ENCODE data around the gene SLIRP. TPM values are rescaled to one million over a fixed set of nuclear protein-coding genes. Genes with fewer than 3 reads are reported as not detected.

Gene SLIRP
- total and polyA plus RNA-seq, 2 of the 4 experiments (the other 2 are of a cell fraction), result 226 to 244 TPM

DNA sequence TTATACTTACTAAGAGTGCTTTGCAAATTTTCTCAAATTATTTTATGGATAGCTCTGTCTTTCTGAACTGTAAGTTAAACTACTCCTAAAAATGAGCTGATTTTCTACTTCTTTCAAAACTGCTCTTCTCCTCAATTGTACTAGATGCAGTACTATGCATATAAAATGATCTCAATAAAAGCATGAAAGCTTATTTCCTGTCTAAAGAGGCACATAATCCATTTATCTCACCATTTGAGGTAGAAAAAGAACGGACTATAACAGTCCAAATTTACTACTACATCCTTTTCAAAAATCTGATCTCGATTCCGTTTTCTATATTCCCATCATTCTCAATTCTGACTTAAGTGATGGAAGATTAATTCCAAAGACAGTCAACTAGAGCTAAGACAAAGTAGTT is 14.4 kb downstream of the SLIRP start:
- DNase-seq (no peak), ATAC-seq (ENCODE audit: low read depth) (no peak)
- in situ Hi-C loops (cut with MboI; ENCODE audit: low sequenced_read_pairs), result no loop called here
- Histone ChIP-seq H4K20me1 (ENCODE audit: insufficient read depth, low read length) (peaks cover 6% of the 10 kb centered on the region; the same call in 1 of the 2 replicates), H2BK5ac (ENCODE audit: low read depth, low read length, poor library complexity, severe bottlenecking) (no peak overlapping the region), H3K79me1 (ENCODE audit: low read depth in 1 of 2, low read length in 2 of 2) (peaks cover 14 to 16% of the 10 kb centered on the region in 2 experiments), H4K91ac (ENCODE audit: insufficient read depth, low read depth, low read length) (no peak overlapping the region), H3K18ac (ENCODE audit: low read depth, low read length) (no peak overlapping the region), H3K4ac (ENCODE audit: low read depth, low read length) (no peak overlapping the region), H3K27ac (ENCODE audit: insufficient read depth, low read length) (no peak overlapping the region), H3K27me3 (ENCODE audit: control insufficient read depth, insufficient read depth, low read length) (no peaks in the 10 kb centered on the region), H3K23ac (ENCODE audit: low read depth, low read length) (no peak overlapping the region), H4K5ac (ENCODE audit: low read depth, low read length) (no peak overlapping the region), H3K9me3 (ENCODE audit: control insufficient read depth, insufficient read depth, low read length) (no peaks in the 10 kb centered on the region), H3K4me2 (ENCODE audit: low read depth, low read length) (no peak overlapping the region), H2BK120ac (ENCODE audit: low read depth, low read length) (no peak overlapping the region), H3K36me3 (ENCODE audit: control insufficient read depth, insufficient read depth, low read length) (peaks cover 44% of the 10 kb centered on the region), H3K4me3 (ENCODE audit: insufficient read depth, low read depth, low read length) (no peak overlapping the region), H2BK15ac (ENCODE audit: low read depth, low read length) (no peak overlapping the region), H3K9ac (ENCODE audit: low read depth, low read length) (no peak overlapping the region), H4K8ac (ENCODE audit: low read depth in 2 of 2, low read length in 2 of 2) (no peak overlapping the region), H2AK9ac (replicated peaks; ENCODE audit: low read depth, low read length, poor library complexity) (no peak overlapping the region), H2BK20ac (ENCODE audit: low read depth, low read length) (no peak overlapping the region), H3K56ac (ENCODE audit: extremely low read depth, insufficient read depth, low read length) (no peak overlapping the region), H3K4me1 (ENCODE audit: control insufficient read depth, insufficient read depth, low read length) (no peaks in the 10 kb centered on the region), H2AK5ac (ENCODE audit: low read depth, low read length) (no peak overlapping the region), H3K9me1 (ENCODE audit: insufficient read depth, low read length) (0 out of 2 replicates have a peak, but pooled peaks cover 2% of the 10 kb centered on the region), H2AFZ (replicated peaks; ENCODE audit: low read length, poor library complexity) (no peak overlapping the region), H3K14ac (replicated peaks; ENCODE audit: low read depth, low read length) (no peak overlapping the region)
- intact Hi-C loops (cut with micrococcal nuclease), result no loop called here
- no TSS peak for BruUV-seq (replicated peaks)
- dilution Hi-C loops (cut with HindIII; ENCODE audit: low sequenced_read_pairs, unreplicated experiment), result no loop called here
- CTCF ChIA-PET, result no interaction called here
- WGBS, 2 experiments (ENCODE audit: extremely low coverage in 2 of 2, insufficient read length in 1 of 2), result 100% methylated on average over 2 of the region's 3 CpGs; no CpG with 5 or more reads in 1 of the 2 experiments
- POLR2A ChIA-PET (ENCODE audit: unreplicated experiment), result no interaction called here
- TF ChIP-seq MAFK (IDR thresholded peaks at IDR 0.05; ENCODE audit: low read depth, low read length) (no peak), FOS (IDR thresholded peaks at IDR 0.05; ENCODE audit: low read depth, low read length) (no peak), RCOR1 (IDR thresholded peaks at IDR 0.05; ENCODE audit: insufficient replicate concordance, low read length) (no peak), SMC3 (IDR thresholded peaks at IDR 0.05; ENCODE audit: low read depth, low read length) (no peak), CHD1 (IDR thresholded peaks at IDR 0.05; ENCODE audit: low read depth, low read length) (no peak), NFE2L2 (IDR thresholded peaks at IDR 0.05; ENCODE audit: low read depth, low read length) (no peak)
- TF ChIP-seq, protein P1, sequence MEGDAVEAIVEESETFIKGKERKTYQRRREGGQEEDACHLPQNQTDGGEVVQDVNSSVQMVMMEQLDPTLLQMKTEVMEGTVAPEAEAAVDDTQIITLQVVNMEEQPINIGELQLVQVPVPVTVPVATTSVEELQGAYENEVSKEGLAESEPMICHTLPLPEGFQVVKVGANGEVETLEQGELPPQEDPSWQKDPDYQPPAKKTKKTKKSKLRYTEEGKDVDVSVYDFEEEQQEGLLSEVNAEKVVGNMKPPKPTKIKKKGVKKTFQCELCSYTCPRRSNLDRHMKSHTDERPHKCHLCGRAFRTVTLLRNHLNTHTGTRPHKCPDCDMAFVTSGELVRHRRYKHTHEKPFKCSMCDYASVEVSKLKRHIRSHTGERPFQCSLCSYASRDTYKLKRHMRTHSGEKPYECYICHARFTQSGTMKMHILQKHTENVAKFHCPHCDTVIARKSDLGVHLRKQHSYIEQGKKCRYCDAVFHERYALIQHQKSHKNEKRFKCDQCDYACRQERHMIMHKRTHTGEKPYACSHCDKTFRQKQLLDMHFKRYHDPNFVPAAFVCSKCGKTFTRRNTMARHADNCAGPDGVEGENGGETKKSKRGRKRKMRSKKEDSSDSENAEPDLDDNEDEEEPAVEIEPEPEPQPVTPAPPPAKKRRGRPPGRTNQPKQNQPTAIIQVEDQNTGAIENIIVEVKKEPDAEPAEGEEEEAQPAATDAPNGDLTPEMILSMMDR (conservative IDR thresholded peaks at IDR 0.05; ENCODE audit: low read depth, low read length), result no peak
